Measurements from ENCODE around the gene CHST9. TPM values are rescaled to one million over a fixed set of nuclear protein-coding genes. Genes with fewer than 3 reads are reported as not detected.

The CHST9 gene
- total and polyA plus RNA-seq, 4 donors: 0.42 to 6.4 (median 1.4) TPM

DNA sequence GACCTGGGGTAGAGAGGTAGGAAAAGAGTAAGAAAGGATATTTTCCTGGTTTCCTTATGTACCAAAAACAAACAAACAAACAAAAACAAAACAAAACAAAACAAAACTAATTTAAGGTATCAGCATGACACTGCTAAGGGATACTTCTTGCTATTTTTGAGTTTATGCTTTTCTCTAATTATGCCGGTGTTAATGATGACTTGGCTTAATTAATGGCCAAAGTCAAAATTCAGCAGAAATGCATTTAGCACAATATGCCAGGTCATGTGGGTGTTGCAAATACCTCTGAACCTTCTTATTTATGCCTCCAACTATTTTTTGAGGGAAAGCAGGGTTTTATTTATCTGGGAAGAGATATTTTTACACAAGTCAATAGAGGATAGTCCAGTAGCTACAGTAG, 3.2 kb upstream of the CHST9 start (continued):
- TF ChIP-seq, protein P1, sequence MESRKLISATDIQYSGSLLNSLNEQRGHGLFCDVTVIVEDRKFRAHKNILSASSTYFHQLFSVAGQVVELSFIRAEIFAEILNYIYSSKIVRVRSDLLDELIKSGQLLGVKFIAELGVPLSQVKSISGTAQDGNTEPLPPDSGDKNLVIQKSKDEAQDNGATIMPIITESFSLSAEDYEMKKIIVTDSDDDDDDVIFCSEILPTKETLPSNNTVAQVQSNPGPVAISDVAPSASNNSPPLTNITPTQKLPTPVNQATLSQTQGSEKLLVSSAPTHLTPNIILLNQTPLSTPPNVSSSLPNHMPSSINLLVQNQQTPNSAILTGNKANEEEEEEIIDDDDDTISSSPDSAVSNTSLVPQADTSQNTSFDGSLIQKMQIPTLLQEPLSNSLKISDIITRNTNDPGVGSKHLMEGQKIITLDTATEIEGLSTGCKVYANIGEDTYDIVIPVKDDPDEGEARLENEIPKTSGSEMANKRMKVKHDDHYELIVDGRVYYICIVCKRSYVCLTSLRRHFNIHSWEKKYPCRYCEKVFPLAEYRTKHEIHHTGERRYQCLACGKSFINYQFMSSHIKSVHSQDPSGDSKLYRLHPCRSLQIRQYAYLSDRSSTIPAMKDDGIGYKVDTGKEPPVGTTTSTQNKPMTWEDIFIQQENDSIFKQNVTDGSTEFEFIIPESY (IDR thresholded peaks at IDR 0.05): no peak
- TF ChIP-seq RXRA (IDR thresholded peaks at IDR 0.05) (no peak), HNF4G (IDR thresholded peaks at IDR 0.05) (no peak), TAF1 (conservative IDR thresholded peaks at IDR 0.05) (no peak), YY1 (IDR thresholded peaks at IDR 0.05) (no peak), RAD21 (IDR thresholded peaks at IDR 0.05) (no peak), FOXA2 (IDR thresholded peaks at IDR 0.05) (no peak), HNF4A (conservative IDR thresholded peaks at IDR 0.05) (no peak)

- TF ChIP-seq TAF1 (conservative IDR thresholded peaks at IDR 0.05) (no peak), EGR1 (IDR thresholded peaks at IDR 0.05; ENCODE audit: low read depth in 2 of 2) (no peak), NR2F2 (IDR thresholded peaks at IDR 0.05) (no peak), YY1 (IDR thresholded peaks at IDR 0.05) (no peak), GABPA (IDR thresholded peaks at IDR 0.05 in 1 of 2, conservative IDR thresholded peaks at IDR 0.05 in 1 of 2) (no peak), FOXA2 (IDR thresholded peaks at IDR 0.05) (no peak), RAD21 (IDR thresholded peaks at IDR 0.05) (no peak), RXRA (IDR thresholded peaks at IDR 0.05) (no peak), JUND (IDR thresholded peaks at IDR 0.05) (no peak), HNF4A (conservative IDR thresholded peaks at IDR 0.05) (no peak), SP1 (IDR thresholded peaks at IDR 0.05) (no peak), FOXA1 (IDR thresholded peaks at IDR 0.05) (no peak), HNF4G (IDR thresholded peaks at IDR 0.05) (no peak)
- TF ChIP-seq, protein P2, sequence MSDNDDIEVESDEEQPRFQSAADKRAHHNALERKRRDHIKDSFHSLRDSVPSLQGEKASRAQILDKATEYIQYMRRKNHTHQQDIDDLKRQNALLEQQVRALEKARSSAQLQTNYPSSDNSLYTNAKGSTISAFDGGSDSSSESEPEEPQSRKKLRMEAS (IDR thresholded peaks at IDR 0.05): no peak
- TF ChIP-seq, protein P1 (IDR thresholded peaks at IDR 0.05): no peak
- TF ChIP-seq, protein P3, sequence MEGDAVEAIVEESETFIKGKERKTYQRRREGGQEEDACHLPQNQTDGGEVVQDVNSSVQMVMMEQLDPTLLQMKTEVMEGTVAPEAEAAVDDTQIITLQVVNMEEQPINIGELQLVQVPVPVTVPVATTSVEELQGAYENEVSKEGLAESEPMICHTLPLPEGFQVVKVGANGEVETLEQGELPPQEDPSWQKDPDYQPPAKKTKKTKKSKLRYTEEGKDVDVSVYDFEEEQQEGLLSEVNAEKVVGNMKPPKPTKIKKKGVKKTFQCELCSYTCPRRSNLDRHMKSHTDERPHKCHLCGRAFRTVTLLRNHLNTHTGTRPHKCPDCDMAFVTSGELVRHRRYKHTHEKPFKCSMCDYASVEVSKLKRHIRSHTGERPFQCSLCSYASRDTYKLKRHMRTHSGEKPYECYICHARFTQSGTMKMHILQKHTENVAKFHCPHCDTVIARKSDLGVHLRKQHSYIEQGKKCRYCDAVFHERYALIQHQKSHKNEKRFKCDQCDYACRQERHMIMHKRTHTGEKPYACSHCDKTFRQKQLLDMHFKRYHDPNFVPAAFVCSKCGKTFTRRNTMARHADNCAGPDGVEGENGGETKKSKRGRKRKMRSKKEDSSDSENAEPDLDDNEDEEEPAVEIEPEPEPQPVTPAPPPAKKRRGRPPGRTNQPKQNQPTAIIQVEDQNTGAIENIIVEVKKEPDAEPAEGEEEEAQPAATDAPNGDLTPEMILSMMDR (IDR thresholded peaks at IDR 0.05; ENCODE audit: low read depth, low read length, missing input control): no peak
- TF ChIP-seq, protein P4, sequence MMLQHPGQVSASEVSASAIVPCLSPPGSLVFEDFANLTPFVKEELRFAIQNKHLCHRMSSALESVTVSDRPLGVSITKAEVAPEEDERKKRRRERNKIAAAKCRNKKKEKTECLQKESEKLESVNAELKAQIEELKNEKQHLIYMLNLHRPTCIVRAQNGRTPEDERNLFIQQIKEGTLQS (IDR thresholded peaks at IDR 0.05): no peak
- TF ChIP-seq, protein P5, sequence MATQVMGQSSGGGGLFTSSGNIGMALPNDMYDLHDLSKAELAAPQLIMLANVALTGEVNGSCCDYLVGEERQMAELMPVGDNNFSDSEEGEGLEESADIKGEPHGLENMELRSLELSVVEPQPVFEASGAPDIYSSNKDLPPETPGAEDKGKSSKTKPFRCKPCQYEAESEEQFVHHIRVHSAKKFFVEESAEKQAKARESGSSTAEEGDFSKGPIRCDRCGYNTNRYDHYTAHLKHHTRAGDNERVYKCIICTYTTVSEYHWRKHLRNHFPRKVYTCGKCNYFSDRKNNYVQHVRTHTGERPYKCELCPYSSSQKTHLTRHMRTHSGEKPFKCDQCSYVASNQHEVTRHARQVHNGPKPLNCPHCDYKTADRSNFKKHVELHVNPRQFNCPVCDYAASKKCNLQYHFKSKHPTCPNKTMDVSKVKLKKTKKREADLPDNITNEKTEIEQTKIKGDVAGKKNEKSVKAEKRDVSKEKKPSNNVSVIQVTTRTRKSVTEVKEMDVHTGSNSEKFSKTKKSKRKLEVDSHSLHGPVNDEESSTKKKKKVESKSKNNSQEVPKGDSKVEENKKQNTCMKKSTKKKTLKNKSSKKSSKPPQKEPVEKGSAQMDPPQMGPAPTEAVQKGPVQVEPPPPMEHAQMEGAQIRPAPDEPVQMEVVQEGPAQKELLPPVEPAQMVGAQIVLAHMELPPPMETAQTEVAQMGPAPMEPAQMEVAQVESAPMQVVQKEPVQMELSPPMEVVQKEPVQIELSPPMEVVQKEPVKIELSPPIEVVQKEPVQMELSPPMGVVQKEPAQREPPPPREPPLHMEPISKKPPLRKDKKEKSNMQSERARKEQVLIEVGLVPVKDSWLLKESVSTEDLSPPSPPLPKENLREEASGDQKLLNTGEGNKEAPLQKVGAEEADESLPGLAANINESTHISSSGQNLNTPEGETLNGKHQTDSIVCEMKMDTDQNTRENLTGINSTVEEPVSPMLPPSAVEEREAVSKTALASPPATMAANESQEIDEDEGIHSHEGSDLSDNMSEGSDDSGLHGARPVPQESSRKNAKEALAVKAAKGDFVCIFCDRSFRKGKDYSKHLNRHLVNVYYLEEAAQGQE (IDR thresholded peaks at IDR 0.05): no peak
- H3K27ac ChIP-seq (ENCODE audit: low read depth in 1 of 2, low read length in 2 of 2): no peak overlapping the region
- H3K9me3 ChIP-seq (ENCODE audit: control insufficient read depth in 4 of 4, low read length in 3 of 4): no peaks in the 10 kb centered on the region
- H3K27me3 ChIP-seq (ENCODE audit: control insufficient read depth in 4 of 4, insufficient read depth in 4 of 4, low read length in 3 of 4): no peaks in the 10 kb centered on the region
- peaks cover 0 to 22% (median 7%) of the 10 kb centered on the region in 4 donors for H3K4me1 ChIP-seq (ENCODE audit: control insufficient read depth in 4 of 4, insufficient read depth in 4 of 4, low read length in 3 of 4)
- no peaks in the 10 kb centered on the region for H3K36me3 ChIP-seq (ENCODE audit: control insufficient read depth in 4 of 4, insufficient read depth in 3 of 4, low read depth in 1 of 4, low read length in 3 of 4)
- 86% methylated on average over 4 of the region's 4 CpGs for WGBS
- no peak for DNase-seq (ENCODE audit: low spot score)
- H3K4me3 ChIP-seq (ENCODE audit: low read depth in 1 of 3, low read length in 3 of 3): no peak overlapping the region
- H3K9ac ChIP-seq (ENCODE audit: low read depth in 1 of 2, low read length in 2 of 2): no peak overlapping the region
These were observed 789 bp upstream of the CHST9 start for GRCh38 chr18:27185897-27186296.

Data from liver (tissue), 9 donors.